Nephron progenitor cell (in vitro differentiated cells): ENCODE data around the gene TBC1D1.
A peak's percentile ranks its signal among the peaks of the same experiment; 100 is the strongest.

Source experiments
- DNase-seq: peaks from one replicate; pipeline ENCODE4 v3.0.0; 2021
- H3K27ac Mint-ChIP-seq: 2 replicates; pipeline ENCODE4 v1.8.0; 2021; ENCODE audit warnings: mild to moderate bottlenecking, moderate library complexity, mixed read lengths
- H3K27me3 Mint-ChIP-seq: 2 replicates; pipeline ENCODE4 v1.8.0; 2021; ENCODE audit warnings: mild to moderate bottlenecking, low read depth, mixed read lengths; ENCODE audit not compliant: poor library complexity
- H3K36me3 Mint-ChIP-seq: 2 replicates; pipeline ENCODE4 v1.8.0; 2021; ENCODE audit warnings: low read depth, mixed read lengths
- H3K4me1 Mint-ChIP-seq: 2 replicates; pipeline ENCODE4 v1.8.0; 2021; ENCODE audit warnings: mixed read lengths
- H3K4me3 Mint-ChIP-seq: 2 replicates; pipeline ENCODE4 v1.8.0; 2021; ENCODE audit warnings: mild to moderate bottlenecking, moderate library complexity, mixed read lengths
- H3K9me3 Mint-ChIP-seq: 2 replicates; pipeline ENCODE4 v1.8.0; 2021; ENCODE audit warnings: mild to moderate bottlenecking, moderate library complexity, mixed read lengths
- TF ChIP-seq, protein P1 (sequence below): fragments of 200-600 bp; sonication (generic); IDR thresholded peaks from 2 replicates; pipeline ENCODE4 v1.5.0; 2021; ENCODE audit warnings: antibody characterized with exemption

Gene TBC1D1

DNA sequence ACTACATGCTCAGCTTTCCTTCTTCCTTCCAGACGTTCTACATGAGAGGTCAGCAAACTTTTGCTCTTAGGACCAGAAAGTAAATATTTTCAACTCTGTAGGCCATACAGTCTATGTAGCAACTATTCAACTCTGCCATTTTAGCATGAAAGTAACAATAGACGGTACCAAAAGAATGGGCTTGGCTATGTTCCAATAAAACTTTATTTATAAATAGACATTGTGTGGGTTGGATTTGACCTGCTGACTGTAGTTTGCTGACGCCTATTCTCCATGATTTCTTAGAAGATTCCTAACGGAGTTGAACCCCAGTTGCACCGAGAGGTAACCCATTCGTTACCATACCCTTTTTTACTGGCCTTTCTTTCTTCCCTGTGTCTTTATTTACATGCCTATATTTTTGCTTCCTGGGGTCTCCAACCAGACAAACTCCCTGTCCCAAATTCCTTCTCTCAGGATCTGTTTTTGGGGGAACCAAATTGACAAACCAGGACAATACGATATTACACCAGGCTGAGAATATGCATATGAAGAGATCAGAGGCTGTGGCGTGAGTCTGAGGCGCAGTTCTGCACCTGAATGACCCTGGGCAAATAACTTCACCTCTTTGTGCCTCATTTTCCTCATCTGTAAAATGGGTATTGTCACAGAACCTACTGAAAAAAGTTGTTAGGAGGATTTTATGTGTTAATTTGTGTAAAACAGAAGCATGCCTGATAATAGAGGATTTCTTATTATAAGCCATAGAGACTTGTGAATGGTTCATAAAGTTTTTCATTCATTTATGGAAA, 58.9 kb downstream of the TBC1D1 start:
- Mint-ChIP-seq H3K36me3 (no peaks in the 10 kb centered on the region), H3K9me3 (no peaks in the 10 kb centered on the region), H3K27me3 (peaks cover 12% of the 10 kb centered on the region), H3K4me1 (no peaks in the 10 kb centered on the region), H3K27ac (no peak overlapping the region), H3K4me3 (no peak overlapping the region)
- no peak for DNase-seq
- TF ChIP-seq, protein P1, sequence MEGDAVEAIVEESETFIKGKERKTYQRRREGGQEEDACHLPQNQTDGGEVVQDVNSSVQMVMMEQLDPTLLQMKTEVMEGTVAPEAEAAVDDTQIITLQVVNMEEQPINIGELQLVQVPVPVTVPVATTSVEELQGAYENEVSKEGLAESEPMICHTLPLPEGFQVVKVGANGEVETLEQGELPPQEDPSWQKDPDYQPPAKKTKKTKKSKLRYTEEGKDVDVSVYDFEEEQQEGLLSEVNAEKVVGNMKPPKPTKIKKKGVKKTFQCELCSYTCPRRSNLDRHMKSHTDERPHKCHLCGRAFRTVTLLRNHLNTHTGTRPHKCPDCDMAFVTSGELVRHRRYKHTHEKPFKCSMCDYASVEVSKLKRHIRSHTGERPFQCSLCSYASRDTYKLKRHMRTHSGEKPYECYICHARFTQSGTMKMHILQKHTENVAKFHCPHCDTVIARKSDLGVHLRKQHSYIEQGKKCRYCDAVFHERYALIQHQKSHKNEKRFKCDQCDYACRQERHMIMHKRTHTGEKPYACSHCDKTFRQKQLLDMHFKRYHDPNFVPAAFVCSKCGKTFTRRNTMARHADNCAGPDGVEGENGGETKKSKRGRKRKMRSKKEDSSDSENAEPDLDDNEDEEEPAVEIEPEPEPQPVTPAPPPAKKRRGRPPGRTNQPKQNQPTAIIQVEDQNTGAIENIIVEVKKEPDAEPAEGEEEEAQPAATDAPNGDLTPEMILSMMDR = no peak

DNA sequence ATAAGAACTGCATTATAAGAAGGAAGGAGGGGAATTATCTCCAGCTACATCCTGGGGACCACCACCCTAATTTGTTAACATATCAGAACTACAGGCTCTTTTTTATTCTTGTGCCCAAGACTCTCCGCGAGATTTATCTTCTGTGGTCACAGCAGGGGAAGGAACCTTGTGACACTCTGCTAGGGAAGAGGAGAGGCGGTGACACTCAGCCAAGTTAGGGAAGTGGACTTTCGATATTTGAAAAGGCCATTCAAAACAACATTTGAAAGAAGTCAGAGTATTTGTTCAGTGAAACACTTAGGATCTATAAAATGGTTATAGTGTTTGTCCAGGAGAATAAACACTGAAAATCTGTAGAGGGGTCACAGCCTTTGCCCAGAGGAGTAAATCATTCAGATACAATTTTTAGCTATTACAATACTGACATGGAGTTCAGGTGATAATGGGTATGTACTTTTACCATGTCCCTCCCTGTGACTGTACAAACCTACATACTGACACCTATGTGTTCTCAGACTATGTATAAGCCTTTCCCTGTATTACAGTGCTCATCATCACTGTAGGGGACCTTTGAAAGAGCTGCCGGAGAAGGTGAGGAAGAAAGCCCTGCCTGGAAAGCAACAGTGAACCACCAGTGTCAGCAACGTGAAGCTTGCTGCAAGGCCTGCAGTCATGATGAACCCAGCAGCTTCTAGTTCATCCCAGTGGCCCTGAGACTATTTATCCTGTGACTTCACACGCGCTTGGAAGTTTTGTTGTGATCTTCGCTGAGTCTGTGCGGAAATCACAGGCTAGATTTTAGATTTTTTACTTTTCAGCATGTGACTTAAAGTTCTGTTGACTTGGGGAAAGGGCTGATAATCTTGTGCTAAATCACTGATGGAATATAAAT, 60.8 kb downstream of the TBC1D1 start:
- H3K9me3 Mint-ChIP-seq = no peaks in the 10 kb centered on the region
- peaks cover 12% of the 10 kb centered on the region for H3K27me3 Mint-ChIP-seq
- no peak for DNase-seq
- no peaks in the 10 kb centered on the region for H3K4me1 Mint-ChIP-seq
- peak overlapping the region; percentile 62 for H3K27ac Mint-ChIP-seq
- TF ChIP-seq, protein P1 = no peak
- H3K4me3 Mint-ChIP-seq = no peak overlapping the region
- H3K36me3 Mint-ChIP-seq = no peaks in the 10 kb centered on the region

DNA sequence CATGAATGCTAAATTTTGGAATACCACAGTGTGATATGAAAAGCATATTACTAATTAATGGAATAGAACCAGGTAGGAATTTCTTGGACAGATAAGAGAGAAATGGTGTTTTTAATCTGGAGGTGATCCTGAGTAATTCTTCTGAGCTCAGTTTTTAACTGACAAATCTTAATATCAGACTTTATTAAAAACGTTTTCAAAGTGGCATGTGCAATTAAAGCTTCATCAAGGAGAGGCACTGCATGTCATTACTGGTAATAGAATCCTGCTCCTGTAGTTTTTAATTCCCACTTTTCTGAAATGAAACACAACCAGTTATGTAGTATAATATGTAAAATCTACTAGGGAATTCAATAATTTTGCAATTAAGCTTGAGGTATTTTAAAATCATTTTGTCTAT, 62.3 kb downstream of the TBC1D1 start:
- no peak overlapping the region for H3K27ac Mint-ChIP-seq
- no peaks in the 10 kb centered on the region for H3K4me1 Mint-ChIP-seq
- no peaks in the 10 kb centered on the region for H3K9me3 Mint-ChIP-seq
- no peaks in the 10 kb centered on the region for H3K36me3 Mint-ChIP-seq
- H3K4me3 Mint-ChIP-seq = no peak overlapping the region
- TF ChIP-seq, protein P1 = no peak
- H3K27me3 Mint-ChIP-seq = peaks cover 11% of the 10 kb centered on the region
- no peak for DNase-seq

DNA sequence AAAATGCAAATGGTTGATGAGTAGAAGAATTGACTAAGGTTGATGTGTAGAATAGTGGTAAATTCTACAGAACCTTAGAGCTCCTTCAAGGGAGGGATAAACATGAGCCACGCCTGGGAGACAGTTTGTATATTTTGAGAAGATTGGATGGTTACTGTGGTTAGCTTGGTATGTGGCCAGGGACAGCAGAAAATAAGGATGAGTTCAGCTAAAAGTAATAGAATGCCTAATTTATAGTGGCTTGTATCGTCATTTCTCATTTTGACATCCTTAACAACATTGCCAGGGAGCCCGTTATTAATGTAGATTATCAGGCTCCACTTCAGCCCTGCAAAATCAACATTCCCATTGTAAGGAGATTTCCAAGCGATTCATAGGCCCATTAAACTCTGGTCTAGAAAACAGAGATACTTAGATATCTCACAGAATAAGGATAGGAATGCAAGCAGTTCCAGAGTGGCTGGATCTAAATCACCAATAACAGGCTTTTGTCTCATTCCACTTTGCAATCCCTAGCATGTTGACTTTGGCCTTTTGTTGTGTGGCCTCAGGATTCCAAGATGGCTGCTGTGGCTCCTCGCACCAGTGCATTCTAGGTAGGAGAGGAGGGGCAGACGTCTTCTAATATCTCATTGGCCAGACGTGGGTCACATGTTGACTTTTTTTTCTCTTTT, 62.9 kb downstream of the TBC1D1 start:
- Mint-ChIP-seq H3K36me3 (no peaks in the 10 kb centered on the region), H3K4me1 (no peaks in the 10 kb centered on the region), H3K9me3 (no peaks in the 10 kb centered on the region), H3K27me3 (peaks cover 10% of the 10 kb centered on the region), H3K4me3 (no peak overlapping the region), H3K27ac (no peak overlapping the region)
- DNase-seq = no peak
- TF ChIP-seq, protein P1 = no peak

DNA sequence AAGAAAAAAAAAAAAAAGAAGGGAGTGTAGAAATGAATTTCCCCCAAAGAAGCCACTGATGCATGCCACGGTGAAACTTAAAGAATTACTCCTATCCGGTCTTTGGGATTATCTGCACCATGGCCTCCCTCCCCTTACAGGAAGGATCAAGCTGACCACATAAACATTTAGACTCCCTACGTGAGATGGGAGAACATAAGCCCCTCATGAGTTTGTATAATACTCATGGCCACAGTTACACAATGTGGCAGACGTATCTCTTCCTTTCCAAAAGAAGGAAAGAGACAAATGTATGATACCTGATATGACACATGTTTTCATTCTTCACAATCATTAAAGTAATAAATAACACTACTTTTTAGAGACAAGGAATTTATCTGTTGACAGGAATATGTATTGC, 66.1 kb downstream of the TBC1D1 start:
- no peak for DNase-seq
- Mint-ChIP-seq H3K4me3 (no peak overlapping the region), H3K27ac (peak overlapping the region; percentile 18), H3K4me1 (peaks cover 17% of the 10 kb centered on the region), H3K27me3 (peaks cover 5% of the 10 kb centered on the region), H3K9me3 (no peaks in the 10 kb centered on the region), H3K36me3 (no peaks in the 10 kb centered on the region)
- TF ChIP-seq, protein P1 = no peak
